Measurements from ENCODE around the gene MAS1. TPM values are rescaled to one million over a fixed set of nuclear protein-coding genes. Genes with fewer than 3 reads are reported as not detected.
A peak's percentile ranks its signal among the peaks of the same experiment; 100 is the strongest.

Gene MAS1
- total and polyA plus RNA-seq, 8 donors = under 0.01 TPM; not detected in 7

- H3K27ac ChIP-seq = no peak overlapping the region
- H3K4me1 ChIP-seq = no peaks in the 10 kb centered on the region
- DNase-seq (no peak), FAIRE-seq (no peak), ATAC-seq (peak in 1 of 4 donors; percentile 37)
- H3K36me3 ChIP-seq = no peaks in the 10 kb centered on the region
- WGBS, 2 donors = 67 to 68% methylated on average over 1 of the region's 1 CpG
- H3K4me3 ChIP-seq = no peak overlapping the region
- H3K9me3 ChIP-seq = no peaks in the 10 kb centered on the region
- TF ChIP-seq, protein P1, sequence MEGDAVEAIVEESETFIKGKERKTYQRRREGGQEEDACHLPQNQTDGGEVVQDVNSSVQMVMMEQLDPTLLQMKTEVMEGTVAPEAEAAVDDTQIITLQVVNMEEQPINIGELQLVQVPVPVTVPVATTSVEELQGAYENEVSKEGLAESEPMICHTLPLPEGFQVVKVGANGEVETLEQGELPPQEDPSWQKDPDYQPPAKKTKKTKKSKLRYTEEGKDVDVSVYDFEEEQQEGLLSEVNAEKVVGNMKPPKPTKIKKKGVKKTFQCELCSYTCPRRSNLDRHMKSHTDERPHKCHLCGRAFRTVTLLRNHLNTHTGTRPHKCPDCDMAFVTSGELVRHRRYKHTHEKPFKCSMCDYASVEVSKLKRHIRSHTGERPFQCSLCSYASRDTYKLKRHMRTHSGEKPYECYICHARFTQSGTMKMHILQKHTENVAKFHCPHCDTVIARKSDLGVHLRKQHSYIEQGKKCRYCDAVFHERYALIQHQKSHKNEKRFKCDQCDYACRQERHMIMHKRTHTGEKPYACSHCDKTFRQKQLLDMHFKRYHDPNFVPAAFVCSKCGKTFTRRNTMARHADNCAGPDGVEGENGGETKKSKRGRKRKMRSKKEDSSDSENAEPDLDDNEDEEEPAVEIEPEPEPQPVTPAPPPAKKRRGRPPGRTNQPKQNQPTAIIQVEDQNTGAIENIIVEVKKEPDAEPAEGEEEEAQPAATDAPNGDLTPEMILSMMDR (IDR thresholded peaks at IDR 0.05) = no peak
- intact Hi-C loops (cut with DNase I) = no loop called here
- no peaks in the 10 kb centered on the region for H3K27me3 ChIP-seq
Measured at GRCh38 chr6:159871241-159871640, 19.5 kb upstream of the MAS1 start.

DNA sequence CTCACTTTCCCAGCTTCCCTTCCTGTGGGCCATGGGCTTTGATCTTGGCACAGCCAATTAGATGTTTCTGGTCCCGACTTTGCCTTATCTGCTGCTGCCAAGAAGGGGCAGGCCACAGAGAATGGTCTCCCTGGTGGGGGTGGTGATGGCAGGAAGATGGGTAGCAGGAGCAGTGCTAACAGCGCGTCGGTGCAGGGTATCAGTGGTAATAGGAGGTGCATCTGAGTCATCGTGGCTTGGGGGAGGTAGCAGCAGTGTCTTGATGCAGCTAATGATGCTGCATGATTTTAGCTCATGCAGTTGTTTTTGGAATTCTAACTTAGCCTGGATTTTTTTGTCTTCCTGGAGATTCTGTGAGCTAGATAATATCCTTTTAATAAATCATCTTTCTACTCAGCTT lies 18.9 kb upstream of the MAS1 start:
- FAIRE-seq (no peak), DNase-seq (no peak), ATAC-seq (no peak)
- Histone ChIP-seq H3K9me3 (no peaks in the 10 kb centered on the region), H3K36me3 (no peaks in the 10 kb centered on the region), H3K4me3 (no peak overlapping the region), H3K27ac (no peak overlapping the region), H3K4me1 (no peaks in the 10 kb centered on the region), H3K27me3 (no peaks in the 10 kb centered on the region)
- WGBS, 2 donors = 85 to 86% methylated on average over 5 of the region's 5 CpGs
- TF ChIP-seq, protein P1 (IDR thresholded peaks at IDR 0.05) = no peak
- intact Hi-C loops (cut with DNase I) = no loop called here

- DNase-seq (no peak), ATAC-seq (no peak), FAIRE-seq (no peak)
- Histone ChIP-seq H3K4me1 (no peaks in the 10 kb centered on the region), H3K9me3 (no peaks in the 10 kb centered on the region), H3K27ac (no peak overlapping the region), H3K36me3 (no peaks in the 10 kb centered on the region), H3K4me3 (no peak overlapping the region), H3K27me3 (no peaks in the 10 kb centered on the region)
- intact Hi-C loops (cut with DNase I) = no loop called here
- TF ChIP-seq, protein P1 (IDR thresholded peaks at IDR 0.05) = no peak
- 60 to 79% methylated on average over 2 of the region's 2 CpGs for WGBS, 2 donors
Measured at GRCh38 chr6:159874435-159874834, 16.4 kb upstream of the MAS1 start.

- H3K36me3 ChIP-seq = no peaks in the 10 kb centered on the region
- no peaks in the 10 kb centered on the region for H3K27me3 ChIP-seq
- H3K4me3 ChIP-seq = no peak overlapping the region
- H3K9me3 ChIP-seq = no peaks in the 10 kb centered on the region
- FAIRE-seq (no peak), DNase-seq (no peak), ATAC-seq (peak in 1 of 4 donors; percentile 15)
- no peak overlapping the region for H3K27ac ChIP-seq
- TF ChIP-seq, protein P1 (IDR thresholded peaks at IDR 0.05) = no peak
- no peaks in the 10 kb centered on the region for H3K4me1 ChIP-seq
- 65 to 66% methylated on average over 4 of the region's 4 CpGs for WGBS, 2 donors
- intact Hi-C loops (cut with DNase I) = no loop called here
Measured at GRCh38 chr6:159875194-159875593, 15.6 kb upstream of the MAS1 start.

- TF ChIP-seq, protein P1 (IDR thresholded peaks at IDR 0.05) = no peak
- no peaks in the 10 kb centered on the region for H3K36me3 ChIP-seq
- no peak for FAIRE-seq
- H3K4me3 ChIP-seq = no peak overlapping the region
- H3K27me3 ChIP-seq = no peaks in the 10 kb centered on the region
- WGBS, 2 donors = 83 to 90% methylated on average over 3 of the region's 3 CpGs
- no peaks in the 10 kb centered on the region for H3K9me3 ChIP-seq
- no peak for DNase-seq
- intact Hi-C loops (cut with DNase I) = no loop called here
- ATAC-seq = no peak
- H3K27ac ChIP-seq = no peak overlapping the region
- no peaks in the 10 kb centered on the region for H3K4me1 ChIP-seq
Measured at GRCh38 chr6:159876242-159876641, 14.5 kb upstream of the MAS1 start.

Data from pancreas (tissue), 10 donors.